ENCODE results near the gene KRT71.
"Not testable (repeated sequence)": the region's sequence is repeated elsewhere in the genome, so short reads cannot be mapped to it uniquely, and the experiment has no call there.

Gene KRT71

GRCh38 chr12:52552681-52553195 lies at the start of gene KRT71:
Gene KRT71 (minus strand): TSS chr12:52553145. CDS start chr12:52553077, 68 bp downstream.
- no peak for TF ChIP-seq CTCF (IDR thresholded peaks at IDR 0.05; ENCODE audit: low read depth, low read length)
- H3K4me3 ChIP-seq (ENCODE audit: low read depth, low read length): no peak within 1 kb of the TSS

- H3K4me3 ChIP-seq (ENCODE audit: low read depth, low read length): no peak overlapping the region
- no peak for TF ChIP-seq CTCF (IDR thresholded peaks at IDR 0.05; ENCODE audit: low read depth, low read length)
Measured at GRCh38 chr12:52602552-52602951, 49.6 kb upstream of the KRT71 start.

- TF ChIP-seq CTCF (IDR thresholded peaks at IDR 0.05; ENCODE audit: low read depth, low read length): no peak
- no peak overlapping the region for H3K4me3 ChIP-seq (ENCODE audit: low read depth, low read length)
Measured at GRCh38 chr12:52601671-52602070, 48.7 kb upstream of the KRT71 start.

- H3K4me3 ChIP-seq (ENCODE audit: low read depth, low read length): no peak within 1 kb of the TSS
- no peak for TF ChIP-seq CTCF (IDR thresholded peaks at IDR 0.05; ENCODE audit: low read depth, low read length)
Measured at GRCh38 chr12:52600941-52601481, 48.1 kb upstream of the KRT71 start, which contains the start of gene KRT72. Gene KRT72 (minus strand): TSS chr12:52601463. CDS start chr12:52601452, 11 bp downstream.

GRCh38 chr12:52600475-52600874 lies 47.5 kb upstream of the KRT71 start:
- TF ChIP-seq CTCF (IDR thresholded peaks at IDR 0.05; ENCODE audit: low read depth, low read length): no peak
- H3K4me3 ChIP-seq (ENCODE audit: low read depth, low read length): no peak overlapping the region

- no peak for TF ChIP-seq CTCF (IDR thresholded peaks at IDR 0.05; ENCODE audit: low read depth, low read length)
- no peak overlapping the region for H3K4me3 ChIP-seq (ENCODE audit: low read depth, low read length)
Measured at GRCh38 chr12:52600071-52600470, 47.1 kb upstream of the KRT71 start.

GRCh38 chr12:52598966-52599365 lies 46.0 kb upstream of the KRT71 start:
- TF ChIP-seq CTCF (IDR thresholded peaks at IDR 0.05; ENCODE audit: low read depth, low read length): no peak
- no peak overlapping the region for H3K4me3 ChIP-seq (ENCODE audit: low read depth, low read length)

- not testable (repeated sequence) for H3K4me3 ChIP-seq (ENCODE audit: low read depth, low read length)
Measured at GRCh38 chr12:52594237-52594636, 41.3 kb upstream of the KRT71 start.
